K562 (cell line): Measurements from ENCODE around the gene PCNX3. TPM values are rescaled to one million over a fixed set of nuclear protein-coding genes. Genes with fewer than 3 reads are reported as not detected.

Experiments
- BHLHE40 ChIP-seq: IDR thresholded peaks from 2 replicates; pipeline ENCODE4 v1.6.1; 2011; ENCODE audit warnings: low read length, improper control_type of control experiment
- PKNOX1 ChIP-seq: fragments of 450-650 bp; IDR thresholded peaks from 2 replicates; pipeline ENCODE4 v1.6.1; 2016
- STAT6 ChIP-seq: sonication (generic); formaldehyde crosslinking; IDR thresholded peaks from 2 replicates; pipeline ENCODE4 v1.8.1; 2023; ENCODE audit warnings: mild to moderate bottlenecking, missing genetic modification reagents
- TAL1 ChIP-seq: fragments of 450-650 bp; IDR thresholded peaks from 2 replicates; pipeline ENCODE4 v1.6.1; 2016; ENCODE audit warnings: mild to moderate bottlenecking
- ZNF133 ChIP-seq: fragments of 250-450 bp; sonication (Bioruptor Pico); IDR thresholded peaks from 2 replicates; pipeline ENCODE4 v1.4.0; 2020; ENCODE audit warnings: mild to moderate bottlenecking
- ZNF444 ChIP-seq: fragments of 250-450 bp; sonication (Bioruptor Pico); IDR thresholded peaks from 2 replicates; pipeline ENCODE4 v1.4.0; 2020; ENCODE audit warnings: mild to moderate bottlenecking, moderate library complexity
- polyA plus RNA-seq, 8 experiments: library from polyadenylated mRNA; depleted of rRNA in 4 of 8; stranded (reverse) in 5 of 8; unstranded in 3 of 8; fragments of >200 nt; fragmentation: Nextera tagmentation in 2 of 8; fragmentation: Illumina TruSeq in 1 of 8; extraction: Ambion mirVana in 2 of 8; extraction: Trizol in 1 of 8; gene quantifications; 2 replicates each; pipeline versions ENCODE4 v1.2.1 to v1.2.3, GENCODE V29; 2011 to 2014; ENCODE audit warnings: inconsistent platforms in 1 of 8, missing spikeins in 1 of 8
- total RNA-seq, 7 experiments: library from RNA; depleted of rRNA in 6 of 7; stranded (reverse); fragments of >200 nt in 6 of 7; fragmentation: Illumina TruSeq in 2 of 7; extraction: Trizol in 2 of 7; gene quantifications; 2 replicates each; pipeline versions ENCODE4 v1.2.1 to v1.2.3, GENCODE V29; 2011 to 2021; ENCODE audit warnings: low replicate concordance in 1 of 7

Gene PCNX3
- total and polyA plus RNA-seq, 9 of the 15 experiments (the other 6 are each of a cell fraction or from before 2014, with no cell fraction given): 0.11 to 47.8 (median 12.8) TPM

- TF ChIP-seq ZNF133 (CRISPR knock-in tag) (no peak), PKNOX1 (peak; percentile 100), ZNF444 (CRISPR knock-in tag) (no peak), STAT6 (CRISPR knock-in tag) (no peak), BHLHE40 (peak; percentile 34; the same call in 1 of the 2 replicates), TAL1 (no peak)
Measured at GRCh38 chr11:65615229-65615949, at the start of gene PCNX3 (continued).
